IMR-90 (cell line): ENCODE results near the gene PALLD. TPM values are rescaled to one million over a fixed set of nuclear protein-coding genes. Genes with fewer than 3 reads are reported as not detected.

Experiments used
- ATAC-seq: fragments of 200-7000 bp; cut with Tn5 transposase; 2 replicates; pipeline ENCODE4 v1.9.1; 2020; ENCODE audit warnings: low read depth, mild to moderate bottlenecking, moderate library complexity
- BruUV-seq: library from RNA; stranded (reverse); fragments of 400-500 nt; replicated peaks from 2 replicates; lab custom pipeline; 2021; lab: Mats Ljungman, UMichigan
- CTCF ChIA-PET: fragments of 300-600 bp; formaldehyde crosslinking; extraction: SDS; loops from one replicate; lab custom pipeline; 2021; ENCODE audit warnings: antibody characterized with exemption; lab: Yijun Ruan, JAX
- POLR2A ChIA-PET: fragments of 300-600 bp; sonication (Branson Sonifier 250); formaldehyde crosslinking; loops from one replicate; lab custom pipeline; 2022; ENCODE audit warnings: antibody characterized with exemption; ENCODE audit not compliant: unreplicated experiment; lab: Charles Lee
- DNase-seq: peaks from one replicate; pipeline ENCODE4 v3.0.0; 2013
- H2AFZ ChIP-seq: replicated peaks from 2 replicates; pipeline ENCODE3; 2013; ENCODE audit warnings: low read length, mild to moderate bottlenecking; ENCODE audit not compliant: poor library complexity
- H2AK5ac ChIP-seq: 2 replicates; pipeline ENCODE4 v1.6.1; 2013; ENCODE audit warnings: low read depth, low read length, inconsistent platforms
- H2AK9ac ChIP-seq: replicated peaks from 2 replicates; pipeline ENCODE3; 2013; ENCODE audit warnings: mild to moderate bottlenecking, low read depth, low read length, moderate library complexity; ENCODE audit not compliant: poor library complexity
- H2BK120ac ChIP-seq: 2 replicates; pipeline ENCODE4 v1.6.1; 2013; ENCODE audit warnings: low read depth, low read length, inconsistent platforms
- H2BK15ac ChIP-seq: 3 replicates; pipeline ENCODE4 v1.6.1; 2013; ENCODE audit warnings: low read depth, low read length, inconsistent platforms
- H2BK20ac ChIP-seq: 2 replicates; pipeline ENCODE4 v1.6.1; 2013; ENCODE audit warnings: low read depth, mild to moderate bottlenecking, inconsistent platforms, low read length, moderate library complexity
- H2BK5ac ChIP-seq: 2 replicates; pipeline ENCODE4 v1.6.1; 2013; ENCODE audit warnings: mild to moderate bottlenecking, low read depth, low read length, inconsistent platforms; ENCODE audit not compliant: poor library complexity, severe bottlenecking
- H3K14ac ChIP-seq: replicated peaks from 2 replicates; pipeline ENCODE4 v1.6.1; 2013; ENCODE audit warnings: low read depth, low read length, inconsistent platforms
- H3K18ac ChIP-seq: 2 replicates; pipeline ENCODE4 v1.6.1; 2013; ENCODE audit warnings: low read depth, low read length, control low read depth
- H3K23ac ChIP-seq: 2 replicates; pipeline ENCODE4 v1.6.1; 2013; ENCODE audit warnings: low read depth, low read length, inconsistent platforms
- H3K27ac ChIP-seq: 2 replicates; pipeline ENCODE4 v1.5.1; 2013; ENCODE audit warnings: mild to moderate bottlenecking, control low read depth, low read length; ENCODE audit not compliant: insufficient read depth
- H3K27me3 ChIP-seq: 2 replicates; pipeline ENCODE4 v1.6.1; 2013; ENCODE audit warnings: low read length; ENCODE audit not compliant: control insufficient read depth, insufficient read depth
- H3K36me3 ChIP-seq: 2 replicates; pipeline ENCODE4 v1.6.1; 2013; ENCODE audit warnings: low read length, mixed read lengths; ENCODE audit not compliant: control insufficient read depth, insufficient read depth
- H3K4ac ChIP-seq: 2 replicates; pipeline ENCODE4 v1.6.1; 2013; ENCODE audit warnings: low read depth, low read length, inconsistent platforms
- H3K4me1 ChIP-seq: 2 replicates; pipeline ENCODE4 v1.6.1; 2013; ENCODE audit warnings: low read length, mixed read lengths; ENCODE audit not compliant: control insufficient read depth, insufficient read depth
- H3K4me2 ChIP-seq: 2 replicates; pipeline ENCODE4 v1.6.1; 2013; ENCODE audit warnings: low read depth, mild to moderate bottlenecking, control low read depth, low read length, moderate library complexity
- H3K4me3 ChIP-seq: 2 replicates; pipeline ENCODE4 v1.5.1; 2013; ENCODE audit warnings: low read depth, mild to moderate bottlenecking, control low read depth, low read length, moderate library complexity; ENCODE audit not compliant: insufficient read depth
- H3K56ac ChIP-seq: 2 replicates; pipeline ENCODE4 v1.6.1; 2013; ENCODE audit warnings: low read length, inconsistent platforms; ENCODE audit not compliant: insufficient read depth; ENCODE audit errors: extremely low read depth
- H3K79me1 ChIP-seq, 2 experiments: 2 replicates each; pipeline ENCODE4 v1.6.1; 2013; ENCODE audit warnings: low read length in 2 of 2, inconsistent platforms in 1 of 2, low read depth in 1 of 2
- H3K9ac ChIP-seq: 2 replicates; pipeline ENCODE4 v1.6.1; 2013; ENCODE audit warnings: low read depth, low read length, control low read depth
- H3K9me1 ChIP-seq: 2 replicates; pipeline ENCODE4 v1.6.1; 2013; ENCODE audit warnings: low read length, inconsistent platforms; ENCODE audit not compliant: insufficient read depth
- H3K9me3 ChIP-seq: 2 replicates; pipeline ENCODE4 v1.6.1; 2013; ENCODE audit warnings: low read length; ENCODE audit not compliant: control insufficient read depth, insufficient read depth
- H4K20me1 ChIP-seq: 2 replicates; pipeline ENCODE4 v1.6.1; 2013; ENCODE audit warnings: low read length, inconsistent platforms; ENCODE audit not compliant: insufficient read depth
- H4K5ac ChIP-seq: 2 replicates; pipeline ENCODE4 v1.6.1; 2013; ENCODE audit warnings: mild to moderate bottlenecking, low read depth, low read length, control low read depth
- H4K8ac ChIP-seq, 2 experiments: 2 replicates each; pipeline ENCODE4 v1.6.1; 2013; ENCODE audit warnings: low read depth in 2 of 2, low read length in 2 of 2, control low read depth in 1 of 2, inconsistent platforms in 1 of 2
- H4K91ac ChIP-seq: 2 replicates; pipeline ENCODE4 v1.6.1; 2013; ENCODE audit warnings: low read depth, low read length, inconsistent platforms; ENCODE audit not compliant: insufficient read depth
- BHLHE40 ChIP-seq: fragments of 150-350 bp; IDR thresholded peaks from 2 replicates; pipeline ENCODE4 v1.6.1; 2016; ENCODE audit warnings: mild to moderate bottlenecking, low read depth, low read length
- CEBPB ChIP-seq: IDR thresholded peaks from 2 replicates; pipeline ENCODE4 v1.6.1; 2012; ENCODE audit warnings: low read depth, low read length, improper control_type of control experiment
- CHD1 ChIP-seq: IDR thresholded peaks from 2 replicates; pipeline ENCODE4 v1.6.1; 2012; ENCODE audit warnings: low read depth, low read length, improper control_type of control experiment
- FOS ChIP-seq: fragments of 150-350 bp; IDR thresholded peaks from 2 replicates; pipeline ENCODE4 v1.6.1; 2016; ENCODE audit warnings: low read depth, low read length
- MAFK ChIP-seq: IDR thresholded peaks from 2 replicates; pipeline ENCODE4 v1.6.1; 2012; ENCODE audit warnings: low read depth, low read length, improper control_type of control experiment
- MAZ ChIP-seq: IDR thresholded peaks from 2 replicates; pipeline ENCODE4 v1.6.1; 2012; ENCODE audit warnings: low read depth, mild to moderate bottlenecking, low read length, improper control_type of control experiment, moderate library complexity, borderline replicate concordance
- NFE2L2 ChIP-seq: fragments of 150-350 bp; IDR thresholded peaks from 2 replicates; pipeline ENCODE4 v1.6.1; 2016; ENCODE audit warnings: low read depth, mild to moderate bottlenecking, low read length
- POLR2A ChIP-seq: IDR thresholded peaks from 2 replicates; pipeline ENCODE4 v1.6.1; 2012; ENCODE audit warnings: mild to moderate bottlenecking, low read depth, low read length
- RAD21 ChIP-seq: IDR thresholded peaks from 2 replicates; pipeline ENCODE4 v1.6.1; 2012; ENCODE audit warnings: low read length, improper control_type of control experiment
- RCOR1 ChIP-seq: IDR thresholded peaks from 2 replicates; pipeline ENCODE4 v1.6.1; 2012; ENCODE audit warnings: mild to moderate bottlenecking, low read length, improper control_type of control experiment; ENCODE audit not compliant: insufficient replicate concordance
- RFX5 ChIP-seq: IDR thresholded peaks from 2 replicates; pipeline ENCODE4 v1.8.0; 2012; ENCODE audit warnings: low read depth, mild to moderate bottlenecking, low read length, moderate library complexity
- SMC3 ChIP-seq: fragments of 150-350 bp; IDR thresholded peaks from 2 replicates; pipeline ENCODE4 v1.6.1; 2016; ENCODE audit warnings: low read depth, mild to moderate bottlenecking, antibody characterized with exemption, low read length, moderate library complexity
- dilution Hi-C: fragments of 300-500 bp; cut with HindIII; formaldehyde crosslinking; loops from one replicate; pipeline ENCODE4 v1.14.3; 2018; ENCODE audit warnings: low sequenced_read_pairs; ENCODE audit not compliant: unreplicated experiment
- in situ Hi-C: fragments of 300-500 bp; cut with MboI; formaldehyde crosslinking; loops from 3 replicates; pipeline ENCODE4 v1.14.3; 2019; ENCODE audit warnings: low sequenced_read_pairs, inconsistent platforms, mixed read lengths
- intact Hi-C: fragments of 100-400 bp; cut with micrococcal nuclease; formaldehyde crosslinking; loops from 2 replicates; pipeline ENCODE4 v1.10.0; 2022
- polyA plus RNA-seq, 3 experiments: library from polyadenylated mRNA; depleted of rRNA; stranded (reverse); fragments of >200 nt; gene quantifications; 2 replicates each; pipeline ENCODE4 v1.2.3, GENCODE V29; 2012; ENCODE audit warnings: low replicate concordance in 1 of 3
- total RNA-seq: library from RNA; depleted of rRNA; stranded (reverse); fragments of >200 nt; gene quantifications from 2 replicates; pipeline ENCODE4 v1.2.3, GENCODE V29; 2012
- TF ChIP-seq, protein P1 (sequence below): conservative IDR thresholded peaks from 2 replicates; pipeline ENCODE4 v1.5.1; 2012; ENCODE audit warnings: mild to moderate bottlenecking, low read depth, low read length, improper control_type of control experiment
- TF ChIP-seq, protein P2 (sequence below): fragments of 150-350 bp; IDR thresholded peaks from 2 replicates; pipeline ENCODE4 v1.6.1; 2017; ENCODE audit warnings: mild to moderate bottlenecking, antibody characterized with exemption, low read length, low read depth

The PALLD gene
- total and polyA plus RNA-seq, 2 of the 4 experiments (the other 2 are of a cell fraction) = 91.0 to 91.9 TPM

DNA sequence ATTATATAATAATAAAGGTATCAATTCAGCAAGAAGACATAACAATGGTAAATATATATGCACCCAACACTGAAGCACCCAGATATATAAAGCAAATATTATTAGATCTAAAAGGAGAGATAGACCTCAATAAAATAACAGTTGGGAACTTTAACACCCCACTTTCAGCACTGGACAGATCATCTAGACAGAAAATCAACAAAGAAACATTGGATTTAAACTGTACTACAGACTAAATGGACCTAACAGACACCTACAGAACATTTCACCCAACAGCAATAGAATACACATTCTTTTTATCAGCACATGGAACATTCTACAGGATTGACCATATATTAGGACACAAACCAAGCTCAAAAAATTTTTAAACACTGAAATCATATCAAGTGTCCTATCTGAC, 436.6 kb downstream of the PALLD start:
- dilution Hi-C loops = no loop called here
- Histone ChIP-seq H3K9me1 (no peaks in the 10 kb centered on the region), H2BK20ac (no peak overlapping the region), H4K20me1 (no peaks in the 10 kb centered on the region), H3K4me1 (no peaks in the 10 kb centered on the region), H3K18ac (no peak overlapping the region), H2AK9ac (no peak overlapping the region), H2AFZ (no peak overlapping the region), H4K91ac (no peak overlapping the region), H3K14ac (no peak overlapping the region), H3K27ac (no peak overlapping the region), H4K5ac (no peak overlapping the region), H3K23ac (no peak overlapping the region), H2BK120ac (no peak overlapping the region), H3K4me3 (no peak overlapping the region), H3K4me2 (no peak overlapping the region), H3K56ac (no peak overlapping the region), H3K9me3 (peaks cover 20% of the 10 kb centered on the region), H2AK5ac (no peak overlapping the region), H2BK15ac (no peak overlapping the region), H3K27me3 (no peaks in the 10 kb centered on the region), H3K4ac (no peak overlapping the region), H2BK5ac (no peak overlapping the region), H3K9ac (no peak overlapping the region), H3K79me1 (no peaks in the 10 kb centered on the region), H4K8ac (no peak overlapping the region), H3K36me3 (peaks cover 14% of the 10 kb centered on the region)
- TF ChIP-seq BHLHE40 = no peak
- no peak for TF ChIP-seq MAZ
- no peak for TF ChIP-seq NFE2L2
- no peak for TF ChIP-seq CEBPB
- TF ChIP-seq RFX5 = no peak
- TF ChIP-seq CHD1 = no peak
- TF ChIP-seq, protein P1, sequence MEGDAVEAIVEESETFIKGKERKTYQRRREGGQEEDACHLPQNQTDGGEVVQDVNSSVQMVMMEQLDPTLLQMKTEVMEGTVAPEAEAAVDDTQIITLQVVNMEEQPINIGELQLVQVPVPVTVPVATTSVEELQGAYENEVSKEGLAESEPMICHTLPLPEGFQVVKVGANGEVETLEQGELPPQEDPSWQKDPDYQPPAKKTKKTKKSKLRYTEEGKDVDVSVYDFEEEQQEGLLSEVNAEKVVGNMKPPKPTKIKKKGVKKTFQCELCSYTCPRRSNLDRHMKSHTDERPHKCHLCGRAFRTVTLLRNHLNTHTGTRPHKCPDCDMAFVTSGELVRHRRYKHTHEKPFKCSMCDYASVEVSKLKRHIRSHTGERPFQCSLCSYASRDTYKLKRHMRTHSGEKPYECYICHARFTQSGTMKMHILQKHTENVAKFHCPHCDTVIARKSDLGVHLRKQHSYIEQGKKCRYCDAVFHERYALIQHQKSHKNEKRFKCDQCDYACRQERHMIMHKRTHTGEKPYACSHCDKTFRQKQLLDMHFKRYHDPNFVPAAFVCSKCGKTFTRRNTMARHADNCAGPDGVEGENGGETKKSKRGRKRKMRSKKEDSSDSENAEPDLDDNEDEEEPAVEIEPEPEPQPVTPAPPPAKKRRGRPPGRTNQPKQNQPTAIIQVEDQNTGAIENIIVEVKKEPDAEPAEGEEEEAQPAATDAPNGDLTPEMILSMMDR = no peak
- TF ChIP-seq FOS = no peak
- TF ChIP-seq, protein P2, sequence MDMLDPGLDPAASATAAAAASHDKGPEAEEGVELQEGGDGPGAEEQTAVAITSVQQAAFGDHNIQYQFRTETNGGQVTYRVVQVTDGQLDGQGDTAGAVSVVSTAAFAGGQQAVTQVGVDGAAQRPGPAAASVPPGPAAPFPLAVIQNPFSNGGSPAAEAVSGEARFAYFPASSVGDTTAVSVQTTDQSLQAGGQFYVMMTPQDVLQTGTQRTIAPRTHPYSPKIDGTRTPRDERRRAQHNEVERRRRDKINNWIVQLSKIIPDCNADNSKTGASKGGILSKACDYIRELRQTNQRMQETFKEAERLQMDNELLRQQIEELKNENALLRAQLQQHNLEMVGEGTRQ = no peak
- TF ChIP-seq RCOR1 = no peak
- no peak for TF ChIP-seq SMC3
- TF ChIP-seq POLR2A = no peak
- TF ChIP-seq RAD21 = no peak
- no peak for TF ChIP-seq MAFK
- no peak for ATAC-seq
- BruUV-seq = no TSS peak
- no peak for DNase-seq
- intact Hi-C loops = no loop called here
- in situ Hi-C loops = no loop called here
- ChIA-PET POLR2A (no interaction called here), CTCF (no interaction called here)
